CD4-positive, alpha-beta T cell treated with Interferon alpha-2 for 1 hour (primary cell): ENCODE measurements around the gene CLIP4.
"Not testable (repeated sequence)": the region's sequence is repeated elsewhere in the genome, so short reads cannot be mapped to it uniquely, and the experiment has no call there.

Experiments used
- DNase-seq, 2 donors: peaks; one replicate each; pipeline ENCODE4 v3.0.0-alpha.2; 2020 to 2022

The CLIP4 gene

DNA sequence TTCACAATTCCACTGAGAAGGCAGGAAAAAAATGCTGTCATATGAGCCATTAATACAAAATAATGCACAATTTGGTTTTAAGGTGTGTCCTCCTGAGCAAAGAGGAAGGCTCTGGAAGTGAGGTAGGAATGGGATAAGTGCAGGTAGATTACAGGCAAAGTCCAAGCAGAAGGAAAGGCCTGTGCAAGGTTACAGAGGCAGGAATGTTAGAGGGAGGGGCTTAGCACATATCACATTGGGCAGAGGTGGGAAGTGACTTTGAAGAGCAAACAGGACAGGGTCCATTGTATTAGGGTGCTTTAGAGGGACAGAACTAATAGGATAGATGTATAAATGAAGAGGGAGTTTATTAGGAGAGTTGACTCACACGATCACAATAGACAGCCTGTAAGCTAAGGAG, 14.7 kb upstream of the CLIP4 start:
- no peak for DNase-seq

DNA sequence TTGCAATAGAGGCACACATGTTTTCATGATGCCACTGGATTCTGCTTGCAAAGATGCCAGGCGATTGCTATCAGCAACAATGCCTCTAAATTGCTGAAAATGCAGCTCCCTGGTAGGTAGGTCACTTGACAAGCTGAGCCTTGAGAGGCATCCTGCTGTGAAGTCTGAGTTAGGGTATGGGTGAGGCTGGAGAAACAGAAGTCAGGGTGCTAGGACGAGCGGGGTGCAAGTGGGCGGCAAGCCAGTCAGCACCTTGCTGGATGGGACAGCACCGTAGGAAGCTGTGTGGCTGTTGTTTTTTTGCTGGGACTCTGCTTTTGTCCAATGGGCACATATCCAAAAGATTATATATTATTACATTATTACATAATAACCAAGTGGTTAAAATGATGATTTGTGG, 10.5 kb upstream of the CLIP4 start:
- DNase-seq = no peak

DNA sequence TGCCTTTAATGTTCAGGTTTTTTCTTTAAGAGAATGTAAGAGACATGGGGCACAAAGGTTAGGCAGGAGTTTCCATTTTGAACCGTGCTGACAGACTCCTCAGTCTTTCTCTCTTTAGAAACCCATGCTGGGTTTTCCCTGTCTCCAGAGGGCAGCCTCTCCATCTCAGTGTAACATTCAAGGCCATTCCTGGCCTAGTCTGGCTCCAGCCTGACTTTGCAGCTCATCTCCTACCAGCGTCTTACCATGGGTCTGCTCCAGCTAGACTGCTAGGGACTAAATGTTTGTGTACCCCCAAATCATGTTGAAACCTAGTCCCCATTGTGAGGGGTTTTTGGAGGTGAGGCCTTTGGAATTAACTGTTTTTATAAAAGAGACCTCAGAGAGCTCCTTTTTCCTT, 9.8 kb upstream of the CLIP4 start:
- DNase-seq = no peak

DNA sequence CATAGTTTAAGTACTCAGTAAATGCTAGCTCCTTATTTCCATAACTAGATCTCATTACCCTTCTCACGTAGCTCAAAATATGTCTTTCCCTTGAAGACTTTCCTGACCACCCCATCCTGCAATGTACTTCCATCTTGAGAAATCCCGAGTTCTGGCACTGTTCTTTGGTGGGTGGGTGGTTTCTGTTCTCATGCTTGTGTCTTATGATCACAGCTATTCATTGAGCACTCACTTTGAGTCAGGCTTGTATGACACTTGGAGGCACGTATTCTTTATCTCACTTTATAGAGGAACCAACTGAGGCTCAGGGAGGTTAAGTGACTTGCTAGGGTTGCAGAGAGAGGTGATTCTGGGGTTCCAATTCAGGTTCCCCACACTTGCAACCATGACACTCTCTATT, 9.0 kb upstream of the CLIP4 start:
- DNase-seq = no peak

DNA sequence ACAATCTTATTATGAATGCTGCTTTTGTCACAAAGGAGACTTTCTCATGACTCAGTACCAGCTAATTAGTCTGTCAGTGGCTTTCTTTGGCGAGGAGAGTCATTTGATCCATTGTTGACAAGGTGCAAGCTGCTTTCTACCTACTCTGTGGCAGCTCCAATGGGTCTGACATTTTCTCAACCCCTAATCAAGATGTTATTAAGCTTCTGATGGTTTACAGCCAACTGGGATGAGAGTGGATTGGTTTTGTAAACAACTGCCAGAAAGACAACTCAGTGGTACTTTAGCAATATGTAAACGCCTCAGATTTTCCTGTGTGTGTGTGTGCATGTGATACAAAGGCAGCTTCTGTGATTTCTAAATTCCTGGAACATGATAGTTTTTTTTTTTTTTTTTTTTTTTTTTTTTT, 8.2 kb upstream of the CLIP4 start:
- DNase-seq = no peak

DNA sequence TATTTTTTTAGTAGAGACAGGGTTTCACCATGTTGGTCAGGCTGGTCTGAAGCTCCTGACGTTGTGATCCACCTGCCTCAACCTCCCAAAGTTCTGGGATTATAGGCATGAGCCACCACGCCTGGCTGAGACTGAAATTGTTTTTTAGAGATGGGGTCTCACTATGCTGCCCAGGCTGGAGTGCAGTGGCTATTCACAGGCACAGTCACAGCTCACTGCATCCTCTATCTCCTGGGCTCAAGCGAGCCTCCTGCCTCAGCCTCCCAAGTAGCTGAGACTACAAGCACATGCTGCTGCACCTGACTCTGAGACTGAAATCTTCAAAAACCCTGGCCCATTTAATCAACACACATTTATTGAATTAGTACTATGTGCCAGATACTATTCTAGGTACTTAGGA, 7.7 kb upstream of the CLIP4 start:
- DNase-seq = not testable (repeated sequence)

DNA sequence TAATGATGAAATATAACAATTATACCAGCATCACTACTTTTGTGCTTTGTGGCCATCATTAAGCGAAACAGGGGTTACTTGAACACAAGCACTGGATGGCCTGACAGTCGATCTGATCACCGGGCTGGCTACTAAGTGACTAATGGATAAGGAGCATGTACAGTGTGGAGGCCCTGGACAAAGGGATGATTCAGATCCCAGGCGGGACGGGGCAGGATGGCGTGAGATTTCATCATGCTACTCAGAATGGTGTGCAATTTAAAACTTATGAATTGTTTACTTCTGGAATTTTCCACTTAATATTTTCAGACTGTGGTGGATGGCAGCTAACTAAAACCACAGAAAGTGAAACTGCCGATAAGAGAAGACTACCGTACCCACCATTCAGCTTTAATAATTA, 7.0 kb upstream of the CLIP4 start:
- DNase-seq = no peak

DNA sequence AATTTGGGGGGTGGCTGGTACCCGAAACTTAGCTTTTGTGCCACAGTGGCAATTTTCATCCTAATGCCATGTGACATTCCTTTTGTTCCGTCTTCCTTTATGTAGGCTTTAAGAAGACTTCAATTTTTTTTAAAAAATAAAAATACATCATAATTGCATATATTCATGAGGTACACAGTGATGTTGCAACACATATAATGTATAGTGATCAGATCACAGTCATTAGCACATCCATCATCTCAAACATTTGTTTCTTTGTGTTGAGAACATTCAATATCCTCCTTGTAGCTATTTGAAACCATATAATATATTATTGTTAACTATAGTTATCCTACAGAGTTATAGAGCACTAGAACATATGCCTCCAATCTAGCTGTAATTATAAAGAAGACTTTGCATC, 6.0 kb upstream of the CLIP4 start:
- no peak for DNase-seq

DNA sequence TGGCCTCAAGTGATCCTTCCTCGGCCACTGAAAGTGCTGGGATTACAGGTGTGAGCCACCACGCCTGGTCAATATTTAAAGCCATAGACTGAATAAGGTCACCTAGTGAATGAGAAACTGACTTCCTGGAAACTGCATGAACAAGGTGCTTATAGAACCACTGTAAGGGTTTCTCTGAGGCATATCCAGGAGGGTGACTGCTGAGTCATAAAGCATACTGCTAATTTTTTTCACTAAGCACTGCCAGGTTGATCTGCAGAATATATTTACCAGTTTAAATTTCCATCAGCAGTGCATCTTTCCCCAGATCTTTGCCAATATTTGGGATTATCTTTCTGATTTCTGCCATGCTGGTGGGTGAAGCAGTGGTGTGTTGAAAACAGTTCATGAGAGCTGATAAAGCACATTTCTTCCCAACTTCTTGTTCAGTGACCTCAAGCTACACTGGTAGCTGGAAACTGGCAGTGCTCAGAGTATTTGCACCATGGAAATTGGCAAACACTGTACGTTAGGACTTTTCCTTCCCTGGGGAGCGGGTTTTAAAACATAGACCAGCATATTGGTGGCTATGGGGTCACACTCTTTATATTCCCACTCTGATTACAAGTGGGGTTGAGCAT, 4.2 kb upstream of the CLIP4 start:
- no peak for DNase-seq

DNA sequence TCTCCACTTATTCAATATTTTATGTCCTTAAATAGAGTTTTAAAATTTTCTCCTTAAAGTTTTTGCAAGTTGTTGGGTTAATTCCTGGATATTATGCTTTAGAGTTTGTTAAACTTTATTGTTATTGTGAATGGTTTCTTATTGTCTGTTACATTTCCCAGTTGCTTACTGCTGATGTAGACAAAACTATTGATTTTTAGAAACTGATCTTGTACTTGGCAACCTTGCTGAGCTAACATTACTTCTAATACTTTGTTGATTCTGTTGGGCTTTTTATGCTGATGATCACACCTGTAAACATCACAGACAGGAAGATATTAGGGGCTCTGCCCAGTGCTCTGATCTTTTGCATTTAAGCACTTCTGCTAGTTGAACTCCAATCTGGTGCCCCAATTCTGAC, 2.8 kb upstream of the CLIP4 start:
- DNase-seq = no peak

DNA sequence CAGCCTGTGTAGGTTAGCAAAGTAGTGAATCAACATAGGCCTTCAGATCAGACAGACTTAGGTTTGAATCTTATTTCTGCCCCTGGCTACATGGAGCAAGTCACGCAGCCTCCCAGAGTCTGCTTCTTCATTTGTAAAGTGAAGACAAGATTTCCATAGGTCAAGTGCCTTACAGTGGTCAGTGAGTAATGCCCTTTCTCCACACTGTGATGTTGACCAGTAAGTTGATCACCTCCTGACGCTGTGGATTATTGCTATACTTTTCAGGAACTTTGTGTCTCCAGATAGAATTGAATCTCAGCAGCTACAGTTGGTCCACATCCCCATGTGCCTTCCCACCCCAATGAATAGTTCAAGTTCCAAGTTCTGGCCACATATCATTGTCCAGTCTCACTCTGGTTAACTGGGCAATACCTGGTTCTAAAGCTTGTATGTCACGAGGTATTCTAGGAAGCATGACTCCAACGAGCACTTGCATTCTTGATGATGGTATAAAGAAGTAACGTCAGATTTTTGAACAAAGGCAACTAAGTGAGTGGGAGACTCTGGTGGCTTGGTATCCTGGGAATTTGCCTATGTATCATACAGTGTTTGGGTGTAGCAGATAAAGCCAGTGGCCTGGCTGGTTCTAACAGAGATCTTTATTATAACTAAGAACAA, 2.1 kb upstream of the CLIP4 start:
- no peak for DNase-seq

DNA sequence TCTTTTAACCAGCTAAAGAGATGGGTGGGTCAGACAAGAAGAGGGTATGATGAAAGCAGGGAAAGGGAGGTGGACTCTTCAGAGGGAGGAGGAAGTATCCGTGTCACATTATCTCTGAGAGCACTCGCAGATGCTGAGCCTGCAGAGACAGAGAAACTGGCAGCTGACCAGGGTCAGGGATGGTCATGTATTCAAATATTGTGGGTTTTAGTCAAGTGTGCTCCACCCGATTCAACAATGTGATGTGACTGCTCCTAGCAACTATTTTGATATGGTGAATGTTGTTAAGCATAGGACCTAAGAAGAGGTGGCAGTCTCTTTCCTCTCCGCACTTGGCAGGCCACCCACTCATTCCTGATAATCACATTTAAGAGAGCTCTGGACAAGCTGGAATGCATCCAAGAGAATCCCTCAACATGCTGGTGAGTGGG, 1.3 kb upstream of the CLIP4 start:
- peak; percentile 18 to 62 for DNase-seq

DNA sequence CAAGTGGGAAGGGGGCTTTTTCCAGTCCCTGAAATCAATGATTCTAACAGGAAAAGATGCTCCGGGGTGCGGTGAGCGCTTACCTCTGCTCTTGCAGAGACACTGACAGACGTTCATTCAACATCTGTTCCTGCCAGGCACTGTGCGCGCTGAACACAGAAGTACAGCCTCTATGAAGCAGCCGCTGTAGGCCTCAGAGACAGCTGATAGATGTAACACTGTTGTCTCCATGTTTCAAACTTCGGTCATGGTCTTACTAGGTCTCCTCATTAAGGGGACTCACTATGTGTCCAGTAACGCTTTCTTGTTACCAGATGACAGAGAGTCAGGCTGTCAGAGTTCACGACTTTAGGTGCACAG, 649 bp upstream of the CLIP4 start:
- DNase-seq = no peak

DNA sequence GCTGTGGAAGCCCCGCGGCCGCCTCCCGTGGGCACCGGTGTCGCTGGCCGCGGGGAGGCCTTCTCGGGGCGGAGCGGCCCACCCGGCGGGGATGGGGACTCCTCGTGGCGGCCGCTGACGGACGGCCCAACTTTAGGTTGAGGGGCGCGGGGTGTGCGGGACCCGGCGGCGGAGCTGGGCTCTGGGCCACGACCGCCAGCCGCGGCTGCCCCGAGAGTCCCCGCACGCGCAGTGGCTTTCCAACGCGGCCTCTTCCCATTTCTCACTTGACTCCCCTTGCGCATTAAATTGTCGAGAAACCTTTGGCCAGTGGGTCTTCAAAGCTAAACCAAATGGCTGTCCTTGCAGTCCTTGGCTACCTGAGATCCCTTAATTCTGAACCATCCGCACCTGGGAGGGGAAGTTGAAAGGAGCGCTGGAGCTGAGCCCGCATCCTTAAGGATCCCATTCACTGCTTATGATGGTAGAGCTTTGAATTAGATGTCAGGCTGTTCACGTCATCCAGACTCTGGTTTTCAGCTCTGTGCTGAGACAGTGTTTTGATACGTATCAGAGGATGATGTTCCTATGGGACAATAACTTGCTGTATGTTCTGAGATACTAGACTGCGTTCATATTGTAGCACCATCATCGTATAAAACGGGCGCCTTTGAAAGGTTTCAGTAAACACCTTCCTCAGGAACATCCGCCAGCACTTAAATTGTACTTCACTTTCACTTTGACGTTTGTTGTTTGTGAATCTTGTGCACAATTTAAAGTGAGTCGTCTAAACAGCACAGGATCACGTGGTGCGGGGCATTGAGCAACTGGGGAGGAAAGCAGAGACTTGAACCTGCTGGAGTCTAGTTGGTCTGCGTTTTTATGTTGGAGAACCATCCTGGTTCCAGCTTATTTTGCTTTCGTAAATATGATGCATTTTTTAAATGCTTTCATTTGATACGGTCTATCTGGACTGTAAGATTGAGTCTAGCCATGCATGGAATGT, 874 bp downstream of the CLIP4 start:
- DNase-seq = peak; percentile 62 to 81

DNA sequence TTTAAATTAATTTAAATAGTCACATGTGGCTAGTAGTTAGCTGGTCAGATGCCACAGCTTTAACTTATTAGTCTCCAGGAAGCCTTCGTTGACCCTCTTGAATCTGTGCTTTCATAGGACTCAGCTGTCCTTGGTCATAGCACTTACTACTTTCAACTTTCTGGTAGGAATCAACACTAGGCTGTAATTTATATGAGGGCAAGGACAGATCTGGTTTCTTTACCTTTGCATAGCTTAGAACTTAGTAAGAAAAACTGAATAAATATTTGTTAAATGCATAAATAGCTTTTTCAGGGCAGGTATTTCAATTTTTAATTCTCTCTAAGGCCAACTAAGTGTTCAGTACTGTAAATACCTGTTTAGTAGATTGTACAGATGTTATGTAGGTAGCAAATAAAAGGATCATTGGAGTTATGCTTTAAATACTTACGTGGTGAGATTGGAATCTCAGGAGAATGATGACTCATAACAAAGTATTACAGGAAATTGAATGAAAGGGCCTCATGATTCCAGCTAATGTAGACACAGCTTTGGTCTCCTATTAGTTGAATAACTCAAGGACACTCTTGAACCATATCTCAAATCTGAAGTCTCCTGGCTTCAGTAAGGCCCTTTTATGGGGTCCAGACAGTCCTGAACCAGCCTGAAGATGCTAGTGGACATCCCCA, 2.6 kb downstream of the CLIP4 start:
- no peak for DNase-seq

DNA sequence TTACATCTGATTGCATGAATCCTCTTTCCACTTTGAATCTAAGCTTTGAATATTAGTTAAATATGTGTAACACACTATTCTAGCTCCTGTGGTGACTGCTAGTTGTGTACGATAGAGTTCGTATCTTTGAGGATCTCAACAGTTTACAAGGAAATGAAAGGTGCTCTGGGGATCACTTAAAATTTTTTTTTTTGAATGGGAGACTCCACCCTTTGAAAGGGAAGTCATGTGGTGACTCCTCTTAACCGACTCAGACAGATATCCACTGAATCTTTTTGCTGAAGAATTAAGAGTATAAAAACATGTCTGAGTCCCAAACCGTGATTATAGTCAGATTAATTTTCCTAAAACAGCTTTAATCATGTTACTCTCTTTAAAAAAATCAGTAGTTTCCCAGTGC, 4.0 kb downstream of the CLIP4 start:
- peak in 1 of 2 donors; percentile 26 for DNase-seq

DNA sequence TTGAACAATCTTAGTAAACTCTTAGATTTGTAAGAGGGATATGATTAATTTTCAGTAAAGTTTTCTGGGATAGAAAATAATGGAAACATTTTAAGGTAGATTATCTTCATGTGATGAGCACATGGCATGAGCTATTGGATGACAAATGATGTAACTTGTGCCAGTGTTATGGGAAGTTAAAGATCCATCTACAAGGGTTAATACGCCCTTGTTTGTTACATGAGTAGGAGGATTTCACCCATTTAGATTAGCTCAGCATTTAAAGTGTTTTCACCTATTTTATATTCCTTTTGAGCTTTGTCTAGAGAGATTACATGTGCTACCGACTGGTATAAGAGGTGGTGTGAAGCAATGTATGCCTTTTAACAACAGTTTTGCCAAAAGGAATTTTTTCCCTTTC, 5.6 kb downstream of the CLIP4 start:
- DNase-seq = no peak

DNA sequence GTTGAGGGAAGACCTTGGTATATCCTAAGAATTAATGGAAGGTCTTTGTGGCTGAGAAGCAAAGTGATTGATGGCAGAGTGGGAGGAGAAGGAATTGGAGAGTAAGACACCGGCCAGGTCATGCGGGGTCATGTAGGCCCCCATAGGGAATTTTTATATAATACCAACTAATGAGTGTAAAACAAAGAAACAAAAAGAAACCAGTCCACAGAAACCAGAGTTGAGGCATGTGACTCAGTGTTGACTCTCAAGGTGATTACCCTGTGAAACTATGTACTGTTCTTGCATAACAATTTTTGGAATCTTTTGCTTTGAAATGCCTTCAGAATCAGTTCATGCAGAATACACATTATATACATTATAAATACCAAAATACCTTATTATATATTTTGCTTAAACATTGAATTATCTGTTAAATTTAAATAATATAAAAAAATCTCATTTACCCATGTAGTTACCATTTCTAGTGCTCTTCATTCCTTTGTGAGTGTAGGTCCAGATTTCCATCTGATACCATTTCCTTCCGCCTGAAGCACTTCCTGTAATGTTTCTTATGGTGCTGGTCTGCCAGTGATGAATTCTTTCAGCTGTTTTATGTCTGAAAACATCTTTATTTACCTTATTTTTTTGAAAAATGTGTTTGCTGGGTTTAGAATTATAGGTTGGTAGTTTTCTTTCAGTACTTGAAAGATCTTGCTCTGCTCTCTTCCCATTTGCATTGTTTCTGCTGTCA, 8.6 kb downstream of the CLIP4 start:
- DNase-seq = no peak

DNA sequence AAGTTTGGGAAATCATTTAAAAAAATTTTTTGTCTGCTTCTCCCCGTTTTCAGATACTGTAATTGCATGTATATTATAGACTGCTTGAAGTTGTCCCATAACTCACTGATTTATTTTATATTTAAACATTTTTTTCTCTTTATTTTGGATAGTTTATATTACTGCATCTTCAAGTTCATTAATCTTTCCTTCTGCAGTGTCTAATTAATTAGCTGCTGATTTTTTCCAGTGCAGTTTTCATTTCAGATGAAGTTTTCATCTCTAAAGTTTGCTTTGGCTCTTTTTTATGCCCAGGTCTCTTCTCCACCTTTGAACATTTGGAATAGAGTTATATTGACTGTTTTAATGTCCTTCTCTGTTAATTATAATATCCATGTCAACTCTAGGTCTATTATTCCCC, 9.3 kb downstream of the CLIP4 start:
- no peak for DNase-seq

DNA sequence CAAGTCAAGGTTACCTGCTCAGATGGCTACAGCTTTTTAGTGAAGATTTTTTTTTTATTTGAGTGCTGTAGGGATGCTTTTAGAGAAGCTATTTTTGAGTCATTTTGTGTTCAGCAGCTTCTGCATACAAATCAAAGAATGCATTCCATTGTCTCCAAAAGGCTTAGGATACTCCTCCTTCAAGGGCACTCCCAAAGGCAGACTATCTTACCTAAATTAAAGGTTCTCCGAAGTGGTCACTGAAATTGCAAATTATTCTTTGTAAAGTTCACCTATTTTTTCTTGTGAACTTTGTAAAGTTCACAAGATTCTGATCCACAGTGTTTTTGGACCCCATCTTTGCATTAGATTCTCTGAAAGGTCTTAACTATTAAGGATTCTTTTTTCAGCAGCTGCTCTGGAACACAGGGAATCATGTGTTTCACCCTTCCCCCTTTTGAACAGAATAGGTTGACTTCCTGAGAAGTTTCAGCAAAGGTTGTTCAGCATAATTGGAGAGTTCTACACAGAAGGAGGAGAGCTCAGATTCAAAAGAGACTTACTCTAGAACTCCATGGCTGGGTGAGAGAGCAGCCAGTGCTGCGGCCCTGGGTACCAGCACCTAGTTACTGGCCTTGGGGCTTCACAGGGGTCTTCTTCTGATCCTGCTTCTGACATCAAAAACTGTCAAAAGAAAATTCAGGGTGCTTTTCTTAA, 14.5 kb downstream of the CLIP4 start:
- DNase-seq = no peak

DNA sequence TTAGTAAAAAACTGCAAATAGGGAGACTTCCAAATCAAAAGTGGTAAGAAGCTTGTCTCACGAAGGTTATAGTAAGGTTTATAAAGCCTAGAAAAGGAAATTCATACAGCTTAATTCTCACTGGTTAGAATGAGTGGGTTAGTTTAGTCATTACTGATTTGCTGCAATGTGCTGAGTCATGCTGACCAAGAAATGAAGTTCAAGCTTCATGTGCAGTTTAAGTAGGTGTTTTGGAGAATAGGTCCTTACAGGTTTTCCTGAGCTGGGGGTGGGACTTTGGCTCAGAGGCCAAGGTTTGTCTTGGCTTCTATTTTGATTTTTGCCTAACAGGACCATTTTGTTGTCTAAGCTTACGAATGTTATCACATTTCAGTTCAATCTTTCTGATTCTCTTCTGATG, 15.1 kb downstream of the CLIP4 start:
- DNase-seq = no peak

DNA sequence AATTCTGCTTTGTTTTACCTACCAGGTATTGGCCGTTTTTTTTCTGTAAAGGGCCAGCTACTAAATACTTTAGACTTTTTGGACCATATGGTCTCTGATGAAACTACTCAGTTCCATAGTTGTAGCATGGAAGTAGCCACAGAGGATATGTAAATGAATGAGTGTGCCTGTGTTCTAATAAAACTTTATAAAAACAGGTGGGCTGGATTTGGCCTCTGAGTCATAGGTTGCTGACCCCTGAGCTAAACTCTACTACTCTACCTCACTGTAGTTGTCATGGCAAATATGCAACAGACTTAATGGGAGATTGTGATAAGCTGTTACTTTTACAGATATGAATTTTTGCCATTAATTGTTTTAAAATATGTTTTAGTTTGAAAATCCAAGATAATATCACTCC, 19.7 kb downstream of the CLIP4 start:
- no peak for DNase-seq
